ENCODE data around the gene LDLR. TPM values are rescaled to one million over a fixed set of nuclear protein-coding genes. Genes with fewer than 3 reads are reported as not detected.

The LDLR gene
- total RNA-seq, 1 experiment from 2014 or later = 182 TPM

DNA sequence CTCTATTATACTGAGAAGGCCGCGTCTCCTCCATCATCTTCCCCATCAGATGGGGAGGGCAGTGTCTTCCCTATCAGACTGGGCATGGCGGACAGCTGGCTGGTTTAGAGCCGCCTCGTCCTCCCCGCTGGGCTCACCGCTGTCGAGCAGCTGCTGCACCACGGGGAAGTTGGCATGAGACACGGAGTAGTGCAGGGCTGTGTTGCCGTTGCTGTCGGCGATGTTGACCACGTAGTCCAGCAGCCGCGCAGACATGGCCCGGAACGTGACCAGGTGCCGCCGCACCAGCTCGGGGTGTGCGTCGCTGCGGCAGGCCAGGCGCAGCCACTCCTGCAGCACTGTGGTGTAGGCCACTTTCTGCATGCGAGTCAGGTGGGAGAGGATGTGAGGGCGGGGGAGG lies 85.1 kb downstream of the LDLR start:
- no peak for TF ChIP-seq EZH2 (IDR thresholded peaks at IDR 0.05; ENCODE audit: low read depth)
- TF ChIP-seq, protein P1, sequence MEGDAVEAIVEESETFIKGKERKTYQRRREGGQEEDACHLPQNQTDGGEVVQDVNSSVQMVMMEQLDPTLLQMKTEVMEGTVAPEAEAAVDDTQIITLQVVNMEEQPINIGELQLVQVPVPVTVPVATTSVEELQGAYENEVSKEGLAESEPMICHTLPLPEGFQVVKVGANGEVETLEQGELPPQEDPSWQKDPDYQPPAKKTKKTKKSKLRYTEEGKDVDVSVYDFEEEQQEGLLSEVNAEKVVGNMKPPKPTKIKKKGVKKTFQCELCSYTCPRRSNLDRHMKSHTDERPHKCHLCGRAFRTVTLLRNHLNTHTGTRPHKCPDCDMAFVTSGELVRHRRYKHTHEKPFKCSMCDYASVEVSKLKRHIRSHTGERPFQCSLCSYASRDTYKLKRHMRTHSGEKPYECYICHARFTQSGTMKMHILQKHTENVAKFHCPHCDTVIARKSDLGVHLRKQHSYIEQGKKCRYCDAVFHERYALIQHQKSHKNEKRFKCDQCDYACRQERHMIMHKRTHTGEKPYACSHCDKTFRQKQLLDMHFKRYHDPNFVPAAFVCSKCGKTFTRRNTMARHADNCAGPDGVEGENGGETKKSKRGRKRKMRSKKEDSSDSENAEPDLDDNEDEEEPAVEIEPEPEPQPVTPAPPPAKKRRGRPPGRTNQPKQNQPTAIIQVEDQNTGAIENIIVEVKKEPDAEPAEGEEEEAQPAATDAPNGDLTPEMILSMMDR (conservative IDR thresholded peaks at IDR 0.05) = no peak
- peaks cover 10% of the 10 kb centered on the region for H3F3A ChIP-seq (ENCODE audit: insufficient read depth, low read depth)
- DNase-seq = no peak
- no peaks in the 10 kb centered on the region for H3K9me3 ChIP-seq (ENCODE audit: insufficient read depth, low read depth)
- POLR2A ChIA-PET (ENCODE audit: unreplicated experiment) = interaction anchor here (0.7 kb wide), 1 partner anchor 9 kb away, joined by 3 read pairs; no protein-coding TSS in a partner anchor
- H3K27ac ChIP-seq = no peak overlapping the region
- no peaks in the 10 kb centered on the region for H3K9me2 ChIP-seq (ENCODE audit: insufficient read depth)
- H3K4me1 ChIP-seq (replicated peaks; ENCODE audit: insufficient read depth) = 0 out of 2 replicates have a peak, but pooled peaks cover 1% of the 10 kb centered on the region
- no peaks in the 10 kb centered on the region for H3K27me3 ChIP-seq (ENCODE audit: insufficient read depth, low read depth)
- no peak overlapping the region for H3K4me2 ChIP-seq
- H3K36me3 ChIP-seq (ENCODE audit: low read depth) = no peaks in the 10 kb centered on the region
- no TSS peak for BruUV-seq (replicated peaks)
- intact Hi-C loops (cut with micrococcal nuclease; ENCODE audit: unreplicated experiment) = no loop called here
- no peak overlapping the region for H2AFZ ChIP-seq
- no peaks in the 10 kb centered on the region for H4K20me1 ChIP-seq (ENCODE audit: insufficient read depth)
- CTCF ChIA-PET = no interaction called here
- H3K79me2 ChIP-seq (ENCODE audit: low read depth) = no peaks in the 10 kb centered on the region
- no peak overlapping the region for H3K4me3 ChIP-seq

- Histone ChIP-seq H3K9me2 (ENCODE audit: insufficient read depth) (no peaks in the 10 kb centered on the region), H3K9me3 (ENCODE audit: insufficient read depth, low read depth) (no peaks in the 10 kb centered on the region), H3K36me3 (ENCODE audit: low read depth) (no peaks in the 10 kb centered on the region), H3K27ac (no peak overlapping the region), H3K4me2 (no peak overlapping the region), H4K20me1 (ENCODE audit: insufficient read depth) (no peaks in the 10 kb centered on the region), H2AFZ (no peak overlapping the region), H3K27me3 (ENCODE audit: insufficient read depth, low read depth) (no peaks in the 10 kb centered on the region), H3F3A (ENCODE audit: insufficient read depth, low read depth) (peaks cover 11% of the 10 kb centered on the region), H3K79me2 (ENCODE audit: low read depth) (no peaks in the 10 kb centered on the region), H3K4me3 (no peak overlapping the region), H3K4me1 (replicated peaks; ENCODE audit: insufficient read depth) (no peaks in the 10 kb centered on the region)
- intact Hi-C loops (cut with micrococcal nuclease; ENCODE audit: unreplicated experiment) = no loop called here
- BruUV-seq (replicated peaks) = no TSS peak
- ChIA-PET CTCF (no interaction called here), POLR2A (ENCODE audit: unreplicated experiment) (no interaction called here)
- DNase-seq = no peak
- no peak for TF ChIP-seq EZH2 (IDR thresholded peaks at IDR 0.05; ENCODE audit: low read depth)
- TF ChIP-seq, protein P1 (conservative IDR thresholded peaks at IDR 0.05) = no peak
These were observed 86.7 kb downstream of the LDLR start for GRCh38 chr19:11175920-11176319.

GRCh38 chr19:11176466-11177193 lies 87.4 kb downstream of the LDLR start:
- Histone ChIP-seq H3K27ac (no peak overlapping the region), H3K79me2 (ENCODE audit: low read depth) (no peaks in the 10 kb centered on the region), H3K27me3 (ENCODE audit: insufficient read depth, low read depth) (no peaks in the 10 kb centered on the region), H3K4me2 (no peak overlapping the region), H4K20me1 (ENCODE audit: insufficient read depth) (no peaks in the 10 kb centered on the region), H3K4me3 (no peak overlapping the region), H3F3A (ENCODE audit: insufficient read depth, low read depth) (peaks cover 11% of the 10 kb centered on the region; the same call in 1 of the 2 replicates), H3K36me3 (ENCODE audit: low read depth) (no peaks in the 10 kb centered on the region), H2AFZ (no peak overlapping the region), H3K4me1 (replicated peaks; ENCODE audit: insufficient read depth) (no peaks in the 10 kb centered on the region), H3K9me2 (ENCODE audit: insufficient read depth) (no peaks in the 10 kb centered on the region), H3K9me3 (ENCODE audit: insufficient read depth, low read depth) (no peaks in the 10 kb centered on the region)
- no TSS peak for BruUV-seq (replicated peaks)
- DNase-seq = no peak
- TF ChIP-seq EZH2 (IDR thresholded peaks at IDR 0.05; ENCODE audit: low read depth) = no peak
- TF ChIP-seq, protein P1 (conservative IDR thresholded peaks at IDR 0.05) = no peak
- intact Hi-C loops (cut with micrococcal nuclease; ENCODE audit: unreplicated experiment) = no loop called here
- ChIA-PET CTCF (no interaction called here), POLR2A (ENCODE audit: unreplicated experiment) (interaction anchor here (0.6 kb wide), 1 partner anchor 232 kb away, joined by 27 read pairs; no protein-coding TSS in a partner anchor)

All from PC-9 (cell line).